HepG2 (cell line): ENCODE measurements around the gene CAMK1. TPM values are rescaled to one million over a fixed set of nuclear protein-coding genes. Genes with fewer than 3 reads are reported as not detected.

ENCODE experiments used
- AGO2 ChIP-seq: fragments of 200-400 bp; formaldehyde crosslinking; optimal IDR thresholded peaks from 2 replicates; pipeline ENCODE3; 2017; ENCODE audit warnings: mild to moderate bottlenecking, low read depth, low read length, moderate library complexity
- CCDC6 ChIP-seq: sonication (generic); formaldehyde crosslinking; IDR thresholded peaks from 2 replicates; pipeline ENCODE4 v1.8.1; 2022; ENCODE audit warnings: mild to moderate bottlenecking, missing genetic modification reagents, moderate library complexity
- DMAP1 ChIP-seq: IDR thresholded peaks from 2 replicates; pipeline ENCODE4 v1.6.1; 2016
- HDAC6 ChIP-seq: fragments of 200-600 bp; sonication (generic); IDR thresholded peaks from 2 replicates; pipeline ENCODE4 v1.7.0; 2017; ENCODE audit warnings: mild to moderate bottlenecking, antibody characterized with exemption, low read length, low read depth
- HNRNPK ChIP-seq: fragments of 200-400 bp; formaldehyde crosslinking; IDR thresholded peaks from 2 replicates; pipeline ENCODE4 v1.6.1; 2018; ENCODE audit warnings: low read length, low read depth, moderate library complexity, mild to moderate bottlenecking; ENCODE audit not compliant: poor library complexity, severe bottlenecking
- KLF6 ChIP-seq: IDR thresholded peaks from 2 replicates; pipeline ENCODE4 v1.8.0; 2016; ENCODE audit warnings: missing biosample characterization, missing genetic modification reagents
- NPAS2 ChIP-seq: sonication (generic); formaldehyde crosslinking; IDR thresholded peaks from 2 replicates; pipeline ENCODE4 v1.8.0; 2022; ENCODE audit warnings: mild to moderate bottlenecking, missing genetic modification reagents, borderline replicate concordance
- PCBP2 ChIP-seq: fragments of 200-400 bp; formaldehyde crosslinking; optimal IDR thresholded peaks from 2 replicates; pipeline ENCODE3; 2018; ENCODE audit warnings: low read length, low read depth; ENCODE audit not compliant: poor library complexity, severe bottlenecking
- PRPF4 ChIP-seq: fragments of 200-400 bp; formaldehyde crosslinking; IDR thresholded peaks from 2 replicates; pipeline ENCODE4 v1.6.1; 2016; ENCODE audit warnings: low read length, low read depth; ENCODE audit not compliant: poor library complexity, severe bottlenecking
- SETDB1 ChIP-seq: sonication (generic); formaldehyde crosslinking; IDR thresholded peaks from 2 replicates; pipeline ENCODE4 v1.5.1; 2020; ENCODE audit warnings: missing genetic modification reagents, mild to moderate bottlenecking, borderline replicate concordance
- SIN3A ChIP-seq: IDR thresholded peaks from 2 replicates; pipeline ENCODE4 v1.6.1; 2011; ENCODE audit warnings: low read depth, mild to moderate bottlenecking, control low read depth, low read length, borderline replicate concordance
- SP5 ChIP-seq: IDR thresholded peaks from 2 replicates; pipeline ENCODE4 v1.6.1; 2016; ENCODE audit warnings: low read depth, borderline replicate concordance
- SRSF4 ChIP-seq: fragments of 200-400 bp; formaldehyde crosslinking; IDR thresholded peaks from one replicate; pipeline ENCODE4 v1.6.1; 2018; ENCODE audit warnings: mild to moderate bottlenecking, low read depth, low read length, moderate library complexity; ENCODE audit not compliant: poor library complexity, severe bottlenecking
- TCF12 ChIP-seq, 2 experiments: fragments of 450-650 bp in 1 of 2; sonication (generic) in 1 of 2; formaldehyde crosslinking in 1 of 2; IDR thresholded peaks; 2 replicates each; pipeline versions ENCODE4 v1.6.1 to v1.8.0; 2017 to 2022; ENCODE audit warnings: antibody characterized with exemption in 1 of 2, mild to moderate bottlenecking in 1 of 2, missing genetic modification reagents in 1 of 2, moderate library complexity in 1 of 2
- U2AF1 ChIP-seq: fragments of 200-400 bp; formaldehyde crosslinking; optimal IDR thresholded peaks from 2 replicates; pipeline ENCODE3; 2017; ENCODE audit warnings: mild to moderate bottlenecking, low read depth, low read length
- U2AF2 ChIP-seq: fragments of 200-400 bp; formaldehyde crosslinking; IDR thresholded peaks from 2 replicates; pipeline ENCODE4 v1.6.1; 2017; ENCODE audit warnings: low read depth, mild to moderate bottlenecking, low read length
- ZBTB7B ChIP-seq: sonication (generic); formaldehyde crosslinking; IDR thresholded peaks from 2 replicates; pipeline ENCODE4 v1.4.0; 2020; ENCODE audit warnings: missing genetic modification reagents
- ZNF12 ChIP-seq: sonication (generic); formaldehyde crosslinking; IDR thresholded peaks from 2 replicates; pipeline ENCODE4 v1.5.0; 2020; ENCODE audit warnings: missing genetic modification reagents
- ZNF160 ChIP-seq: sonication (generic); formaldehyde crosslinking; IDR thresholded peaks from 2 replicates; pipeline ENCODE4 v1.8.0; 2022; ENCODE audit warnings: mild to moderate bottlenecking, inconsistent platforms, missing genetic modification reagents
- ZNF256 ChIP-seq: sonication (generic); formaldehyde crosslinking; conservative IDR thresholded peaks from 2 replicates; pipeline ENCODE4 v1.4.0; 2020; ENCODE audit warnings: missing genetic modification reagents
- ZNF550 ChIP-seq: sonication (generic); formaldehyde crosslinking; IDR thresholded peaks from 2 replicates; pipeline ENCODE4 v1.4.0; 2020; ENCODE audit warnings: mild to moderate bottlenecking, missing genetic modification reagents, borderline replicate concordance
- ZNF850 ChIP-seq: sonication (generic); formaldehyde crosslinking; conservative IDR thresholded peaks from 2 replicates; pipeline ENCODE4 v1.9.0; 2021; ENCODE audit warnings: mild to moderate bottlenecking, missing genetic modification reagents
- polyA plus RNA-seq, 8 experiments: library from polyadenylated mRNA; depleted of rRNA in 3 of 8; stranded (reverse) in 7 of 8; unstranded in 1 of 8; fragments of >200 nt; fragmentation: Illumina TruSeq in 4 of 8; extraction: Trizol in 4 of 8; gene quantifications; 2 replicates each; pipeline versions ENCODE4 v1.2.1 to v1.2.3, GENCODE V29; 2011 to 2016; ENCODE audit warnings: low read depth in 4 of 8, missing spikeins in 1 of 8, mixed read lengths in 1 of 8; ENCODE audit not compliant: insufficient read depth in 1 of 8
- total RNA-seq, 5 experiments: library from RNA; depleted of rRNA; stranded (reverse); fragments of >200 nt; fragmentation: Illumina TruSeq; extraction: Trizol; gene quantifications; 2 replicates each; pipeline ENCODE4 v1.2.3, GENCODE V29; 2016; ENCODE audit warnings: low read depth in 1 of 5
- TF ChIP-seq, protein P1 (sequence below): sonication (generic); formaldehyde crosslinking; IDR thresholded peaks from 2 replicates; pipeline ENCODE4 v1.4.0; 2020; ENCODE audit warnings: missing genetic modification reagents, borderline replicate concordance
- TF ChIP-seq, protein P2 (sequence below): sonication (generic); formaldehyde crosslinking; IDR thresholded peaks from 2 replicates; pipeline ENCODE4 v1.4.0; 2020; ENCODE audit warnings: mild to moderate bottlenecking, missing genetic modification reagents

The CAMK1 gene
- total and polyA plus RNA-seq, 2 of the 13 experiments (the other 11 are each of a cell fraction or from before 2014, with no cell fraction given) = 26.4 to 53.3 TPM

DNA sequence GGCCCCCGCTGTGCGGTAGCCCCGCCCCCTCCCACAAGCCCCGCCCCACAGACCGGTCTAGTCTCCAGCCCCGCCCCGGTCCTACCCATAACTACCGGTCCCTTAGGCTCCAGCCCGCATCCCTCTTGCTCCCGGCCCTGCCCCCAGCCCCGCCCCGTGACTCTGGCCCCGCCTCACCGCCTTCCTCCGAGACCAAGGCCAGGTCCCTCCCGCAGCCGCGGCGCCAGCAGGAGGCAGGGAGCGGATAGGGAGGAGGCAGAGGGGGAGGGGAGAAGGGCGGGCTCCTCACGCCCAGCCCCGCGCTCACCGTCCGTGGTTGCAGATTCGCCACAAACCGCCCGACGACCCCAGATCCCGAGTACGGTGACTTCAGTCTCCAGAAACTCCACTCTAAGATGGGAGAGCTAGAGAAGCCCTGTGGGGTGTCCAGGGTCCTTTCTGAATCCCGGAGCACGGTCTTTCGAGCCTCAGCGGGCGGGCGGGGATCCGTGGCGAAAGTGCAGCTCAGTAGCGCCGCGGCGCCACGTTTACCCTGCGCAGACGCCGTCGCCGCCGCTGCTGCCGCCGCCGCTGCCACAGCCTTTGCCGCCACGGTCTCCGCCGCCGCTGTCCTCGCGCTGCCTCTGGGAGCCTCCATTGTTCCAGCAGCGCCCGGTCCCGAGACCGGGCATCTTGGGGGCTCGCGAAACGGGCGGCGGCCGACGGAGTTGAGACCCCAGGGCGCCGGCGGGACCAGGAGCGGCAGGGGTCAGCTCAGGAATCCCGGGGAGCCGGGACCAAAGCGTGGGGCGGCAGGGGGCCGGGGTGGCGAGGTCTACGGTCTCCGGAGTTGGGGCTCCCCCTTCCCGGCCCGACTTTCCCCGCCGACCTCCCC is 38.3 kb downstream of the CAMK1 start, which contains the start of gene BRPF1 (continued):
- TF ChIP-seq, protein P1, sequence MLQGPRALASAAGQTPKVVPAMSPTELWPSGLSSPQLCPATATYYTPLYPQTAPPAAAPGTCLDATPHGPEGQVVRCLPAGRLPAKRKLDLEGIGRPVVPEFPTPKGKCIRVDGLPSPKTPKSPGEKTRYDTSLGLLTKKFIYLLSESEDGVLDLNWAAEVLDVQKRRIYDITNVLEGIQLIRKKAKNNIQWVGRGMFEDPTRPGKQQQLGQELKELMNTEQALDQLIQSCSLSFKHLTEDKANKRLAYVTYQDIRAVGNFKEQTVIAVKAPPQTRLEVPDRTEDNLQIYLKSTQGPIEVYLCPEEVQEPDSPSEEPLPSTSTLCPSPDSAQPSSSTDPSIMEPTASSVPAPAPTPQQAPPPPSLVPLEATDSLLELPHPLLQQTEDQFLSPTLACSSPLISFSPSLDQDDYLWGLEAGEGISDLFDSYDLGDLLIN (CRISPR knock-in tag) = no peak
- no peak for TF ChIP-seq ZNF160 (CRISPR knock-in tag)
- TF ChIP-seq KLF6 = no peak
- TF ChIP-seq AGO2 = no peak
- TF ChIP-seq PRPF4 = no peak
- TF ChIP-seq DMAP1 (CRISPR knock-in tag) = peak; percentile 60; the same call in 1 of the 2 replicates
- TF ChIP-seq SRSF4 = no peak
- no peak for TF ChIP-seq HDAC6
- TF ChIP-seq U2AF2 = no peak
- no peak for TF ChIP-seq SETDB1 (CRISPR knock-in tag)
- 0 out of 2 replicates have a peak, but pooled peaks have one; percentile 54 for TF ChIP-seq ZBTB7B
- TF ChIP-seq ZNF12 (CRISPR knock-in tag) = no peak
- TF ChIP-seq PCBP2 = no peak
- TF ChIP-seq ZNF850 (CRISPR knock-in tag) = no peak
- TF ChIP-seq TCF12 (IDR thresholded peaks at IDR 0.05) = no peak
- TF ChIP-seq TCF12 (CRISPR knock-in tag; IDR thresholded peaks at IDR 0.05) = no peak
- no peak for TF ChIP-seq NPAS2 (CRISPR knock-in tag)
- no peak for TF ChIP-seq ZNF256 (CRISPR knock-in tag)
- TF ChIP-seq U2AF1 = no peak
- TF ChIP-seq, protein P2, sequence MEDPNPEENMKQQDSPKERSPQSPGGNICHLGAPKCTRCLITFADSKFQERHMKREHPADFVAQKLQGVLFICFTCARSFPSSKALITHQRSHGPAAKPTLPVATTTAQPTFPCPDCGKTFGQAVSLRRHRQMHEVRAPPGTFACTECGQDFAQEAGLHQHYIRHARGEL (CRISPR knock-in tag) = 0 out of 2 replicates have a peak, but pooled peaks have one; percentile 16
- TF ChIP-seq SP5 = peak; percentile 62
- TF ChIP-seq ZNF550 = no peak
- peak; percentile 29; the same call in 1 of the 2 replicates for TF ChIP-seq CCDC6 (CRISPR knock-in tag)
- peak; percentile 91 for TF ChIP-seq HNRNPK
- no peak for TF ChIP-seq SIN3A
